ENCODE results near the gene PNRC2.

- TF ChIP-seq CTCF (IDR thresholded peaks at IDR 0.05), result no peak
- no peak for TF ChIP-seq POLR2A (IDR thresholded peaks at IDR 0.05)
Measured at GRCh38 chr1:23930861-23931490, 28.7 kb upstream of the PNRC2 start.
